Measurements from ENCODE around the gene GPC6.

DNA sequence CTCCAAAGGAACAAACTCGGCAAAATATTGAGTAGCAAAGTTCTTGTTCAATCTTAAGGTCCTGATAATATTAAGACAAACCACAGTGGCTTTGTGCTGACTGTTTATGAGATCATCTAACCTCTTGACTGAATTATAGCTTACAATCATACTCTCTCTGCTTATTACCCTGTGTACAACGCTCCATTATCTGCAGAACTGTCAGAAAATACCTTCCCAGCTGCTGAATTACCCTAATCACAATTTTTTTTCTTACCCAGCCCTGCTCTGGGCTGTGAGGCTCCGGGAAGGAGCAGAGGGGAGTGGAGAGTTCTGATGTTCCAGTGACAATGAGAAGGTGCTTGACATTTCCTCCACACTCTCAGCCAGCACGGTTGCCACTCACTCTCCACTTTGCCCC is 1188.1 kb downstream of the GPC6 start:
- TF ChIP-seq POLR2A (IDR thresholded peaks at IDR 0.05) (no peak), POLR2AphosphoS5 (IDR thresholded peaks at IDR 0.05) (no peak), EP300 (IDR thresholded peaks at IDR 0.05) (no peak)
- TF ChIP-seq, protein P1, sequence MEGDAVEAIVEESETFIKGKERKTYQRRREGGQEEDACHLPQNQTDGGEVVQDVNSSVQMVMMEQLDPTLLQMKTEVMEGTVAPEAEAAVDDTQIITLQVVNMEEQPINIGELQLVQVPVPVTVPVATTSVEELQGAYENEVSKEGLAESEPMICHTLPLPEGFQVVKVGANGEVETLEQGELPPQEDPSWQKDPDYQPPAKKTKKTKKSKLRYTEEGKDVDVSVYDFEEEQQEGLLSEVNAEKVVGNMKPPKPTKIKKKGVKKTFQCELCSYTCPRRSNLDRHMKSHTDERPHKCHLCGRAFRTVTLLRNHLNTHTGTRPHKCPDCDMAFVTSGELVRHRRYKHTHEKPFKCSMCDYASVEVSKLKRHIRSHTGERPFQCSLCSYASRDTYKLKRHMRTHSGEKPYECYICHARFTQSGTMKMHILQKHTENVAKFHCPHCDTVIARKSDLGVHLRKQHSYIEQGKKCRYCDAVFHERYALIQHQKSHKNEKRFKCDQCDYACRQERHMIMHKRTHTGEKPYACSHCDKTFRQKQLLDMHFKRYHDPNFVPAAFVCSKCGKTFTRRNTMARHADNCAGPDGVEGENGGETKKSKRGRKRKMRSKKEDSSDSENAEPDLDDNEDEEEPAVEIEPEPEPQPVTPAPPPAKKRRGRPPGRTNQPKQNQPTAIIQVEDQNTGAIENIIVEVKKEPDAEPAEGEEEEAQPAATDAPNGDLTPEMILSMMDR (IDR thresholded peaks at IDR 0.05): no peak

Data from suprapubic skin (tissue), 4 donors.